GM19372 (cell line): Measurements from ENCODE around the gene ITM2B.
A peak's percentile ranks its signal among the peaks of the same experiment; 100 is the strongest.
"Not testable (repeated sequence)": the region's sequence is repeated elsewhere in the genome, so short reads cannot be mapped to it uniquely, and the experiment has no call there.

Source experiments
- ATAC-seq: cut with Tn5 transposase; IDR thresholded peaks from one replicate; pipeline ENCODE4 v1.9.1; 2021; ENCODE audit warnings: mild to moderate bottlenecking, low read depth, moderate library complexity; ENCODE audit not compliant: unreplicated experiment

Gene ITM2B

GRCh38 chr13:48233046-48233888 lies at the start of gene ITM2B:
TSS of gene ITM2B (plus strand) at chr13:48233206. CDS start at chr13:48233361, 155 bp downstream.
- ATAC-seq = peak; percentile 58

GRCh38 chr13:48184260-48184659 lies 48.7 kb upstream of the ITM2B start:
- ATAC-seq = peak; percentile 70

- no peak for ATAC-seq
Observed at GRCh38 chr13:48185018-48185417, 48.0 kb upstream of the ITM2B start.

GRCh38 chr13:48186722-48187121 lies 46.3 kb upstream of the ITM2B start:
- ATAC-seq = no peak

GRCh38 chr13:48188131-48188530 lies 44.9 kb upstream of the ITM2B start:
- no peak for ATAC-seq

- no peak for ATAC-seq
Observed at GRCh38 chr13:48188601-48189000, 44.4 kb upstream of the ITM2B start.

- no peak for ATAC-seq
Observed at GRCh38 chr13:48189171-48189570, 43.8 kb upstream of the ITM2B start.

- ATAC-seq = no peak
Observed at GRCh38 chr13:48192411-48192935, 40.5 kb upstream of the ITM2B start.

GRCh38 chr13:48194379-48194754 lies 38.6 kb upstream of the ITM2B start:
- ATAC-seq = no peak

GRCh38 chr13:48199404-48199946 lies 33.5 kb upstream of the ITM2B start:
- no peak for ATAC-seq

- ATAC-seq = no peak
Observed at GRCh38 chr13:48201044-48201443, 32.0 kb upstream of the ITM2B start.

- not testable (repeated sequence) for ATAC-seq
Observed at GRCh38 chr13:48207207-48207606, 25.8 kb upstream of the ITM2B start.

- no peak for ATAC-seq
Observed at GRCh38 chr13:48210178-48210577, 22.8 kb upstream of the ITM2B start.

GRCh38 chr13:48214519-48215121 lies 18.4 kb upstream of the ITM2B start:
- no peak for ATAC-seq

- ATAC-seq = not testable (repeated sequence)
Observed at GRCh38 chr13:48215511-48216203, 17.3 kb upstream of the ITM2B start.

GRCh38 chr13:48216204-48216711 lies 16.7 kb upstream of the ITM2B start:
- ATAC-seq = no peak

- no peak for ATAC-seq
Observed at GRCh38 chr13:48220592-48220980, 12.4 kb upstream of the ITM2B start.

GRCh38 chr13:48220981-48221685 lies 11.9 kb upstream of the ITM2B start:
- ATAC-seq = no peak

- ATAC-seq = no peak
Observed at GRCh38 chr13:48221686-48222187, 11.3 kb upstream of the ITM2B start.
